ENCODE data around the gene DRG2. TPM values are rescaled to one million over a fixed set of nuclear protein-coding genes. Genes with fewer than 3 reads are reported as not detected.

DRG2 gene
- total and polyA plus RNA-seq, 9 of the 15 experiments (the other 6 are each of a cell fraction or from before 2014, with no cell fraction given): 6.6 to 36.7 (median 26.1) TPM

DNA sequence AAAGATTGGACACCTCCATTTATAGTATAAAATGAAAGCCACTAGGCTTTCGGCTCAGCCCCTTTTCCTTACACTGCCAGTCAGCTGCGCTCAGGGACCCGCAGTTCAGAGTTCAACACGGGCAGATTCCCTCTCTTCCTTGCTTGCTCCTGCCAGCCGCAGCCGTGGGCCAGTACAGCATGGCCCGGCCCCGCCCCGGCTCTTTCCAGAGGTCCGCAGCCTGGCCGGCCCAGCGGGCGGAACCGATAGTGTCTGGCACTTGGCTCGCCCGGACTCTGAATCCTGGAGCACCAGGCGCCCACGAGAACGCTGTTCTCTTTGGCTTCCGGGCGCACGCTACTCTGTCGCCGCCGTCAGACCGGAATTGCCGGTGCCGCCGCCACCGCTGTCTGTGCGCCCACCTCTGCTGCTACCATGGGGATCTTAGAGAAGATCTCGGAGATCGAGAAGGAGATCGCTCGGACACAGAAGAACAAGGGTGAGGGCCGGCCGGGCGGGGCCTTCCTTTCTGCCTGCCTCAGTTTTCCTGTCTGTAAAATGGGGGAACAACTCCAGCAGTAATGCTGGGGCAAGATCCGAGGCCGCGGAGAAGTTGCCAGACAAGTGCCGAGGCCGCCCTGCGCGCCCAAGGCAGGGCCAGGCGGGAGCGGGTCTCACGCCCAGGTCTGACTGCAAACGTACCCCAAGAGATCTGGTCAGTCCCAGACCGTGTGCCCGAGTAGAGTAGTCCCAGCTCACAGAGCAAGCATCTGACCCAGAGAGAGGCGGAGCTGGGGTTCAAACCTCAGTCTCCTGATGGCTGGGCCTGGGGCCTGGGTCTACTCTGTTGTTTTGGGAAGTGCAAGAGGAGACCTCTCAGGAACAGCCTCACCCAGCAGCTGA lies at the start of gene DRG2 (continued):
- TF ChIP-seq, protein P1, sequence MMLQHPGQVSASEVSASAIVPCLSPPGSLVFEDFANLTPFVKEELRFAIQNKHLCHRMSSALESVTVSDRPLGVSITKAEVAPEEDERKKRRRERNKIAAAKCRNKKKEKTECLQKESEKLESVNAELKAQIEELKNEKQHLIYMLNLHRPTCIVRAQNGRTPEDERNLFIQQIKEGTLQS (IDR thresholded peaks at IDR 0.05): 0 out of 2 replicates have a peak, but pooled peaks have one; percentile 5
- TF ChIP-seq, protein P1 (CRISPR knock-in tag; conservative IDR thresholded peaks at IDR 0.05): peak; percentile 77; the same call in 1 of the 2 replicates
- no peak for TF ChIP-seq TEAD2 (tag; IDR thresholded peaks at IDR 0.05)
- TF ChIP-seq ZNF551 (CRISPR knock-in tag; IDR thresholded peaks at IDR 0.05): no peak
- TF ChIP-seq ZNF444 (CRISPR knock-in tag; IDR thresholded peaks at IDR 0.05): no peak
- TF ChIP-seq, protein P2, sequence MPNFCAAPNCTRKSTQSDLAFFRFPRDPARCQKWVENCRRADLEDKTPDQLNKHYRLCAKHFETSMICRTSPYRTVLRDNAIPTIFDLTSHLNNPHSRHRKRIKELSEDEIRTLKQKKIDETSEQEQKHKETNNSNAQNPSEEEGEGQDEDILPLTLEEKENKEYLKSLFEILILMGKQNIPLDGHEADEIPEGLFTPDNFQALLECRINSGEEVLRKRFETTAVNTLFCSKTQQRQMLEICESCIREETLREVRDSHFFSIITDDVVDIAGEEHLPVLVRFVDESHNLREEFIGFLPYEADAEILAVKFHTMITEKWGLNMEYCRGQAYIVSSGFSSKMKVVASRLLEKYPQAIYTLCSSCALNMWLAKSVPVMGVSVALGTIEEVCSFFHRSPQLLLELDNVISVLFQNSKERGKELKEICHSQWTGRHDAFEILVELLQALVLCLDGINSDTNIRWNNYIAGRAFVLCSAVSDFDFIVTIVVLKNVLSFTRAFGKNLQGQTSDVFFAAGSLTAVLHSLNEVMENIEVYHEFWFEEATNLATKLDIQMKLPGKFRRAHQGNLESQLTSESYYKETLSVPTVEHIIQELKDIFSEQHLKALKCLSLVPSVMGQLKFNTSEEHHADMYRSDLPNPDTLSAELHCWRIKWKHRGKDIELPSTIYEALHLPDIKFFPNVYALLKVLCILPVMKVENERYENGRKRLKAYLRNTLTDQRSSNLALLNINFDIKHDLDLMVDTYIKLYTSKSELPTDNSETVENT (CRISPR knock-in tag; IDR thresholded peaks at IDR 0.05): 0 out of 2 replicates have a peak, but pooled peaks have one; percentile 32
- no peak for TF ChIP-seq ATF1 (CRISPR knock-in tag; IDR thresholded peaks at IDR 0.05)
- peak; percentile 79 for TF ChIP-seq ATF1 (tag; IDR thresholded peaks at IDR 0.05)
- no peak for TF ChIP-seq ZNF134 (CRISPR knock-in tag; conservative IDR thresholded peaks at IDR 0.05)
- TF ChIP-seq DACH1 (IDR thresholded peaks at IDR 0.05; ENCODE audit: partially characterized antibody): no peak
- peak; percentile 39 to 50; a peak in 3 of 4 replicates for TF ChIP-seq NRF1 (conservative IDR thresholded peaks at IDR 0.05 in 1 of 2, IDR thresholded peaks at IDR 0.05 in 1 of 2)
- TF ChIP-seq NEUROD1 (IDR thresholded peaks at IDR 0.05; ENCODE audit: borderline replicate concordance, low read depth, low read length, partially characterized antibody): peak; percentile 78
- TF ChIP-seq TEAD1 (CRISPR knock-in tag; IDR thresholded peaks at IDR 0.05): peak; percentile 70 to 83
- TF ChIP-seq MCM3 (IDR thresholded peaks at IDR 0.05): no peak
- no peak for TF ChIP-seq BRCA1 (IDR thresholded peaks at IDR 0.05)
- 0 out of 2 replicates have a peak, but pooled peaks have one; percentile 74 for TF ChIP-seq BRCA1 (CRISPR knock-in tag; IDR thresholded peaks at IDR 0.05)
- TF ChIP-seq ZEB2 (IDR thresholded peaks at IDR 0.05): peak; percentile 96
- no peak for TF ChIP-seq ZNF561 (CRISPR knock-in tag; conservative IDR thresholded peaks at IDR 0.05)
- TF ChIP-seq NCOA2 (IDR thresholded peaks at IDR 0.05; ENCODE audit: partially characterized antibody in 2 of 2): no peak
- TF ChIP-seq HNRNPLL (IDR thresholded peaks at IDR 0.05; ENCODE audit: low read depth, low read length, poor library complexity, severe bottlenecking): peak; percentile 88
- TF ChIP-seq TBL1XR1 (IDR thresholded peaks at IDR 0.05; ENCODE audit: low read length in 2 of 2): peak; percentile 48 to 64; a peak in 2 of 4 replicates
- TF ChIP-seq, protein P3, sequence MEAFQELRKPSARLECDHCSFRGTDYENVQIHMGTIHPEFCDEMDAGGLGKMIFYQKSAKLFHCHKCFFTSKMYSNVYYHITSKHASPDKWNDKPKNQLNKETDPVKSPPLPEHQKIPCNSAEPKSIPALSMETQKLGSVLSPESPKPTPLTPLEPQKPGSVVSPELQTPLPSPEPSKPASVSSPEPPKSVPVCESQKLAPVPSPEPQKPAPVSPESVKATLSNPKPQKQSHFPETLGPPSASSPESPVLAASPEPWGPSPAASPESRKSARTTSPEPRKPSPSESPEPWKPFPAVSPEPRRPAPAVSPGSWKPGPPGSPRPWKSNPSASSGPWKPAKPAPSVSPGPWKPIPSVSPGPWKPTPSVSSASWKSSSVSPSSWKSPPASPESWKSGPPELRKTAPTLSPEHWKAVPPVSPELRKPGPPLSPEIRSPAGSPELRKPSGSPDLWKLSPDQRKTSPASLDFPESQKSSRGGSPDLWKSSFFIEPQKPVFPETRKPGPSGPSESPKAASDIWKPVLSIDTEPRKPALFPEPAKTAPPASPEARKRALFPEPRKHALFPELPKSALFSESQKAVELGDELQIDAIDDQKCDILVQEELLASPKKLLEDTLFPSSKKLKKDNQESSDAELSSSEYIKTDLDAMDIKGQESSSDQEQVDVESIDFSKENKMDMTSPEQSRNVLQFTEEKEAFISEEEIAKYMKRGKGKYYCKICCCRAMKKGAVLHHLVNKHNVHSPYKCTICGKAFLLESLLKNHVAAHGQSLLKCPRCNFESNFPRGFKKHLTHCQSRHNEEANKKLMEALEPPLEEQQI (IDR thresholded peaks at IDR 0.05): peak; percentile 69; the same call in 1 of the 2 replicates
- no peak for TF ChIP-seq LARP7 (IDR thresholded peaks at IDR 0.05)
- peak; percentile 60 for TF ChIP-seq CHD1 (IDR thresholded peaks at IDR 0.05; ENCODE audit: low read length)
- TF ChIP-seq SP1 (CRISPR knock-in tag; IDR thresholded peaks at IDR 0.05): peak; percentile 89
